Tibial artery (tissue), 4 donors: Measurements from ENCODE around the gene ERP27.
A peak's percentile ranks its signal among the peaks of the same experiment; 100 is the strongest.

Experiments
- DNase-seq, 2 donors: peaks; one replicate each; pipeline ENCODE4 v3.0.0-alpha.2; 2019
- H3K27ac ChIP-seq, 2 donors: fragments of 200-600 bp; sonication (generic) in 1 of 2; 1 replicate in 1 of 2; 2 replicates in 1 of 2; pipeline ENCODE4 v1.5.1; 2018 to 2019; ENCODE audit warnings: mild to moderate bottlenecking in 1 of 2
- H3K27me3 ChIP-seq, 2 donors: fragments of 200-600 bp; sonication (generic) in 1 of 2; one replicate each; pipeline versions ENCODE4 v1.5.1 to v1.6.0; 2016 to 2019
- H3K36me3 ChIP-seq, 3 donors: fragments of 200-600 bp; sonication (generic) in 2 of 3; one replicate each; pipeline ENCODE4 v1.5.1; 2016 to 2019; ENCODE audit warnings: mild to moderate bottlenecking in 2 of 3
- H3K4me1 ChIP-seq, 4 donors: fragments of 200-600 bp; sonication (generic) in 2 of 4; 1 replicate in 3 of 4; 2 replicates in 1 of 4; pipeline ENCODE4 v1.5.1; 2016 to 2019
- H3K4me3 ChIP-seq, 2 donors: fragments of 200-600 bp; sonication (generic) in 1 of 2; 1 replicate in 1 of 2; 2 replicates in 1 of 2; pipeline ENCODE4 v1.5.1; 2018 to 2019; ENCODE audit warnings: mild to moderate bottlenecking in 2 of 2
- H3K9me3 ChIP-seq, 3 donors: fragments of 200-600 bp; sonication (generic) in 1 of 3; one replicate each; pipeline ENCODE4 v1.5.1; 2016 to 2019
- CTCF ChIP-seq, 2 experiments: fragments of 200-600 bp in 1 of 2; fragments of 450-650 bp in 1 of 2; IDR thresholded peaks; one replicate each; pipeline ENCODE4 v1.5.1; 2017 to 2019; ENCODE audit warnings: antibody characterized with exemption in 2 of 2, mild to moderate bottlenecking in 1 of 2, moderate library complexity in 1 of 2
- intact Hi-C: fragments of 100-400 bp; cut with DNase I; formaldehyde crosslinking; loops from one replicate; pipeline ENCODE4 v1.15.0; 2023; ENCODE audit warnings: low total_unique reads

ERP27 gene

GRCh38 chr12:14905269-14906004 is 32.9 kb downstream of the ERP27 start:
- Histone ChIP-seq H3K27ac (peak overlapping the region; percentile 51 to 52), H3K4me1 (peaks cover 0 to 41% (median 24%) of the 10 kb centered on the region in 4 donors), H3K27me3 (no peaks in the 10 kb centered on the region), H3K9me3 (no peaks in the 10 kb centered on the region), H3K36me3 (no peaks in the 10 kb centered on the region), H3K4me3 (no peak overlapping the region)
- DNase-seq: peak in 1 of 2 donors; percentile 35
- intact Hi-C loops: no loop called here
- TF ChIP-seq CTCF (IDR thresholded peaks at IDR 0.05): no peak

DNA sequence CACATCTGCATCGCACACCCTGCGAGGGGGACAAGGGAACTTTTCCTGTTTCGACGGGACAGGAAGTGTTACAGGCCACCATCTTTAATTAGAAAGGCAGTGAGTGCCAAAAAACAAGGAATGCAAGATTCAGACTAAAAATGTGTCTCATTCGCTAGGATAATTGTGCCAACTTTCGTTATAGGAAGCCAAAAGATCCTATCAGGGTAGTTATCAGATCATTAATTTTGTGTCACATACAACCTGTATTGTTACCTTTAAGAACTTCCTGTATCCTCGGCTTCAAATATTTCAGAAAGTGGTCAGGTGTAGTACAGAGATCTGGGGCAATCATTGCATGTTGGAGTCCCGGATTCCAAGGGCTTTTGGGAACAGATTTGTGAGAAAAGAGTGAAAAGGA is 33.5 kb downstream of the ERP27 start:
- no peak for DNase-seq
- H3K4me3 ChIP-seq: no peak overlapping the region
- intact Hi-C loops: no loop called here
- no peak for TF ChIP-seq CTCF (IDR thresholded peaks at IDR 0.05)
- no peaks in the 10 kb centered on the region for H3K9me3 ChIP-seq
- no peaks in the 10 kb centered on the region for H3K36me3 ChIP-seq
- H3K27ac ChIP-seq: peak overlapping the region; percentile 51 to 52
- H3K27me3 ChIP-seq: no peaks in the 10 kb centered on the region
- H3K4me1 ChIP-seq: peaks cover 0 to 41% (median 24%) of the 10 kb centered on the region in 4 donors

DNA sequence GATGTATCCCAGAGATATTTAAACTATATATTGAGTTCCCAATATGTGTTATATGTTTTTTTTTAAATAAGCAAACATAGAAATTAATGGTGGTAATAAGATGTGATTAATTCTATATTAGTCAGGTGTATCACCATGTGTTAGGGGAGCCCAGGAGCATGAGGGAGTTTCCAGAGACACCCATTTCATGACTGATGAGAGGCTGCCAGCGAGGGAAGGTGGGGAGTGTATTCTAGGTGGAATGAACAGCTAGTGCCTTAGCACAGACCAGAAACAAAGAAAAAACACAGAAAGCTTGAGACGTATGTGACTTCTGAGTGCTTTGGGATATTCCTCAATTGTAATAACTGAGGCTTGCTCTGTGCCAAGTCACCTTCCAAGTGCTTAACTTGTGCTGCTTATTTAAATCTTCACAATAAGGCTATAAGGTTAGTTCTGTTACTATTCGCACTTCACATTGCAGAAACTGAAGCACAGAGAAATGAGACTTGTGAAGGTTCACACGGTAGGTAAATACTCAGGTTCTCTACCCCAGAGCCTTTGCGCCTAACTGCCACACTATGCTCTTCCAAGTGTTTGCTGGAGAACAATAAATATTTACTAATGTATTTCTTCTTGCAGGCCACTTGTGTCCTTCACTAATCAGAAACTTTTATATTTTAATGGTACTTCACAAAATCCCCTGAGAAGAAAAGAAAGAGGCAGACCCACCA is 34.8 kb downstream of the ERP27 start:
- no peak overlapping the region for H3K4me3 ChIP-seq
- H3K36me3 ChIP-seq: no peaks in the 10 kb centered on the region
- intact Hi-C loops: no loop called here
- H3K27ac ChIP-seq: peak overlapping the region in 1 of 2 donors; percentile 52
- H3K4me1 ChIP-seq: peaks cover 0 to 41% (median 24%) of the 10 kb centered on the region in 4 donors
- DNase-seq: no peak
- TF ChIP-seq CTCF (IDR thresholded peaks at IDR 0.05): no peak
- H3K27me3 ChIP-seq: no peaks in the 10 kb centered on the region
- H3K9me3 ChIP-seq: no peaks in the 10 kb centered on the region

- intact Hi-C loops: no loop called here
- H3K27ac ChIP-seq: peak overlapping the region in 1 of 2 donors; percentile 52
- no peaks in the 10 kb centered on the region for H3K36me3 ChIP-seq
- peaks cover 0 to 41% (median 24%) of the 10 kb centered on the region in 4 donors for H3K4me1 ChIP-seq
- H3K4me3 ChIP-seq: no peak overlapping the region
- H3K9me3 ChIP-seq: no peaks in the 10 kb centered on the region
- H3K27me3 ChIP-seq: no peaks in the 10 kb centered on the region
- no peak for TF ChIP-seq CTCF (IDR thresholded peaks at IDR 0.05)
- no peak for DNase-seq
These were observed 35.9 kb downstream of the ERP27 start for GRCh38 chr12:14902465-14902864.

GRCh38 chr12:14901228-14901562 is 37.1 kb downstream of the ERP27 start:
- DNase-seq: no peak
- H3K4me1 ChIP-seq: peaks cover 0 to 46% (median 31%) of the 10 kb centered on the region in 4 donors
- no peaks in the 10 kb centered on the region for H3K36me3 ChIP-seq
- H3K4me3 ChIP-seq: no peak overlapping the region
- no peak for TF ChIP-seq CTCF (IDR thresholded peaks at IDR 0.05)
- intact Hi-C loops: no loop called here
- no peaks in the 10 kb centered on the region for H3K9me3 ChIP-seq
- no peaks in the 10 kb centered on the region for H3K27me3 ChIP-seq
- H3K27ac ChIP-seq: no peak overlapping the region
